Measurements from ENCODE around the gene RAC2. TPM values are rescaled to one million over a fixed set of nuclear protein-coding genes. Genes with fewer than 3 reads are reported as not detected.

Gene RAC2
- total RNA-seq, result 32.8 and 71.8 TPM in 2 replicates

GRCh38 chr22:37244114-37244921 is at the start of gene RAC2:
Gene RAC2, minus strand, starts transcription at chr22:37244269. Its CDS starts 121 bp downstream, at chr22:37244148.

GRCh38 chr22:37282385-37282677 is 38.3 kb upstream of the RAC2 start, which contains the start of gene CYTH4:
Gene CYTH4, plus strand, starts transcription at chr22:37282508. Its CDS starts 62 bp downstream, at chr22:37282570.

GRCh38 chr22:37212174-37212906 is 31.7 kb downstream of the RAC2 start, which contains the start of gene SSTR3:
Gene SSTR3, minus strand, starts transcription at chr22:37212477. Its CDS starts 4,674 bp downstream, at chr22:37207803.

GRCh38 chr22:37187891-37188761 is 55.9 kb downstream of the RAC2 start, which contains the start of gene C1QTNF6:
Gene C1QTNF6, minus strand, starts transcription at chr22:37188247. Its CDS starts 34 bp downstream, at chr22:37188213.

Other genes starting within 250 kb of the RAC2 start
- gene TST, start 224.8 kb downstream of the RAC2 start, total RNA-seq, result 59.6 and 59.8 TPM in 2 replicates
- gene MPST, start 224.5 kb downstream of the RAC2 start, total RNA-seq, result 129 and 155 TPM in 2 replicates
- 23.6 and 42.4 TPM in 2 replicates for gene KCTD17, start 192.5 kb downstream of the RAC2 start, total RNA-seq
- not detected in 2 replicates for gene TMPRSS6, start 134.6 kb downstream of the RAC2 start, total RNA-seq
- 0.52 and 0.64 TPM in 2 replicates for gene IL2RB, start 94.4 kb downstream of the RAC2 start, total RNA-seq
- gene C1QTNF6, start 56.0 kb downstream of the RAC2 start, total RNA-seq, result 10.7 and 24.8 TPM in 2 replicates
- gene SSTR3, start 31.8 kb downstream of the RAC2 start, total RNA-seq, result under 0.01 TPM in 1 of 2 replicates, not detected in the other
- 0.39 TPM in 1 of 2 replicates, not detected in the other for gene CYTH4, start 38.2 kb upstream of the RAC2 start, total RNA-seq
- 1.4 and 4.0 TPM in 2 replicates for gene ELFN2, start 183.2 kb upstream of the RAC2 start, total RNA-seq
- 1.9 TPM in 1 of 2 replicates, not detected in the other for gene MFNG, start 242.1 kb upstream of the RAC2 start, total RNA-seq

Data from epithelial cell of alveolus of lung (primary cell).